ENCODE measurements around the gene FOXI1.

The FOXI1 gene

GRCh38 chr5:170105642-170106611 lies at the start of gene FOXI1:
TSS of gene FOXI1 (plus strand) at chr5:170105897. CDS start at chr5:170105958, 61 bp downstream.
- no peak for DNase-seq (ENCODE audit: low read depth, low spot score)

GRCh38 chr5:170056561-170057267 lies 49.0 kb upstream of the FOXI1 start:
- DNase-seq (ENCODE audit: low read depth, low spot score) = no peak

DNA sequence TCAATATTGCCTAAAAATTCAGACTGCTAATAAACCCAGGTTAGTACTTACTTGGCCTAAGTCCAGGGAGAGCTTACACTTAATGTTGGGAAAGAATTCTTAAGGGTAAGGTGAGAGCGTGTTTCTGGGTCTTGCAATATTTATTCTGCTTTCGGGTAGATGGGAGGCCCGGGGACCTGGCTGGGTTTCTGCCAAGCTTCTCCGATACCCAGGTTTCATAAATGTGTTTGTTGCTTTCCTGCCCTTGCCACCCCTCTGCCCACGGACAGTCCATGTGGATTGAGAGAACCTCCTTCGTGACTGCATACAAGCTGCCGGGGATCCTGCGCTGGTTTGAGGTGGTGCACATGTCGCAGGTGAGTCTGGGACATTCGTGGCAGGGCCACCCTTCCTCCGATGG lies 48.4 kb upstream of the FOXI1 start:
- no peak for DNase-seq (ENCODE audit: low read depth, low spot score)

GRCh38 chr5:170059221-170059620 lies 46.5 kb upstream of the FOXI1 start:
- no peak for DNase-seq (ENCODE audit: low read depth, low spot score)

GRCh38 chr5:170067152-170067551 lies 38.5 kb upstream of the FOXI1 start:
- no peak for DNase-seq (ENCODE audit: low read depth, low spot score)

DNA sequence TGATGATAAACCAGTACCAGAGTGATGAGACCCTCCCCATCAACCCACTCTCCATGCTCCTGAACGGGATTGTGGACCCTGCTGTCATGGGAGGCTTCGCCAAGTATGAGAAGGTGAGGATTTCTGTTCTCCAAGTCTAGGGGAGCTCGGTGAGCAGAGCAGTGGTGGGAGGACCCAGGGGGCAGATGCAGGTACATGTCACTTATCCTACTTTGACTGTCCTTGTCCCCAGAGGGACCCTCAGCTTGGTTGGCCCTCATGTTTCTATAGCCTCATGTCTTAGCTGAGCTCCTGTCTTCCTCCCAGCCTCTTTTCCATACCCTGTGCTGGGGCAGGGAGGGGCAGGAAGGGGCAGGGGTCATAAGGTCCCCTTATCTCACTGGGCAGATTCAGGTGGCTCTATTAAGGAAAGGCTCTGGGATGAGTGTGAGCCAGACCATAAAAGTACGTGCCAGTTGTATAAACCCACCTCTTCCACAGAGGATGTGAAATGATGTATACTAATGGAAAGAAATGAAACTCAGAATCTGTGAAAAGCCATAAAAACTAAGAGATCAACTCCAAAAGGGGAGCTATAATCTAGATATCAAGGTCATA lies 38.0 kb upstream of the FOXI1 start:
- DNase-seq (ENCODE audit: low read depth, low spot score) = no peak

GRCh38 chr5:170069512-170069911 lies 36.2 kb upstream of the FOXI1 start:
- DNase-seq (ENCODE audit: low read depth, low spot score) = no peak

DNA sequence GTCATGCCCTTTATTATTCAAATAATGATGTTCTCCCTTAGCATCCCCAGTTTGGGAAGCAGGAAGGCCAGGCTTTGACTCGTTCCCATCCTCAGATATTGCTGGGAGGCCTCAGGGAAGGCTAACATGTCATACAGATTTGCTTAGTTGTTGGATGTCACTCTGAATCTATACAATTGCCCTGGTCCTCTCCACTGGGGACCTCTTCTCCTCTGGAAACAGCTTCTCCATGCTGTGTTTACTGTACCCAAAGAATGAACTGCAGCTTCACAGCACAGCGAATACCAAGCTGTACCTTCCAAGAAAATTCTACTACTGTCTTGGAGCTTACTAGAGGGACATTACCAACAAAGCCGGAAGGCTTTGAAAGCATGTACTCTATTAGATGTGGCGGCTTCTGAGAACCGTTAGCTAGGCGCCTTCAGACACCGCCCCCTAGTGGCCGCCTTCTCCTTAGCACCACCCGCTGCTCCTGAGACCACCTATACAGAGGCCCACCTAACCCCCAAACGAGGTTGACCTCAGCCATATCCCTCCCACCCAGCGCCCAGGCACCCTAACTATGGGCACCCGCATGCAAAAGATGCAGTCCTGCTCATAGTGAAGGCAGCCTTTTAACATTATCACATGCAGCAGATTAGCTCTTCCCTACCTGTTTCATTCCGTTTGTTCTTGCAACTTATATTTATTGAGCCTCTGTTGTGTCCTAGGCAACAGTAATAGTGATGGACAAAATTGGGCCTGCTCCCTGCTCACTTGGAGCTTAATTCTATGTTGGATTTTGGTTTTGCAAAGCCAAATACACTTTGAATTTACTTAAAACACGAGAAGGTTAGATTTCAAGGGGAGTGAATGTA lies 34.9 kb upstream of the FOXI1 start:
- peak; percentile 9 for DNase-seq (ENCODE audit: low read depth, low spot score)

DNA sequence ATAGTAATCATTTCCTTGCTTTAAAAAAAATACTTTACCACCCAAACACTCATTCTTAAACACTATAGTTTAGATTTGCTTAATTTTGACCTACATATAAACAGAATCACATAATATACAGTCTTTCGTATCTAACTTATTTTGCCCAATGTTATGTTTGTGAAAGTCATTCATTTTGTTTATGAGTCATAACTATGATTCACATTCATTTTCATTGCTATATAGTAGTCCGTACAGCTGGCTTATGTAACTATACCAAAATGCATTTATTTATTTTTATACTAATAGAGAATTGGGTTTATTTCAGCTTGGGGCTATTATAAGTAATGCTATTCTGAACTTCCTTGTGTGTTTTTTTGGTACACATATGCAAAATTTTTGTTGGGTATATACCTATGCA lies 33.9 kb upstream of the FOXI1 start:
- DNase-seq (ENCODE audit: low read depth, low spot score) = no peak

- no peak for DNase-seq (ENCODE audit: low read depth, low spot score)
Measured at GRCh38 chr5:170075696-170076095, 30.0 kb upstream of the FOXI1 start.

GRCh38 chr5:170076211-170076610 lies 29.5 kb upstream of the FOXI1 start:
- DNase-seq (ENCODE audit: low read depth, low spot score) = no peak

GRCh38 chr5:170076739-170077138 lies 29.0 kb upstream of the FOXI1 start:
- no peak for DNase-seq (ENCODE audit: low read depth, low spot score)

- DNase-seq (ENCODE audit: low read depth, low spot score) = no peak
Measured at GRCh38 chr5:170077526-170077925, 28.2 kb upstream of the FOXI1 start.

DNA sequence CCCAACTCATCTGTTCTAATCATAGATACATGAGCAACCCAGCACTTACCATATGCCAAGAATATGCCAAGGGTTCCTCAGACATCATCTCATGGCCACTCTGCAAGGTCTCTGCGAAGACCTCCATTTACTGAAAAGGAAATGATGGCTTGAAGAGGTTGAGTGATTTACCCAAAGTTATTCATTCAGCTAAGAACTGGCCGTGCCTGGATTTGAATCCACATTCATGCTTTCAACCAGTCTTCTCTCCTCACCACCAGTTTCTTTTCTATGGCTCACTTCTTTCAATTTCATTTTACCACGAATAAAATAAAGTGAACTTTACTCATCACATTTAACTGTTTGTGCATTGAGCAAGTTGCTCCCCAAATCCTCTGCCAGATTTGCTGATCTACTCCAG lies 27.2 kb upstream of the FOXI1 start:
- no peak for DNase-seq (ENCODE audit: low read depth, low spot score)

GRCh38 chr5:170078931-170079330 lies 26.8 kb upstream of the FOXI1 start:
- no peak for DNase-seq (ENCODE audit: low read depth, low spot score)

GRCh38 chr5:170080217-170080616 lies 25.5 kb upstream of the FOXI1 start:
- no peak for DNase-seq (ENCODE audit: low read depth, low spot score)

GRCh38 chr5:170080786-170081445 lies 24.8 kb upstream of the FOXI1 start:
- no peak for DNase-seq (ENCODE audit: low read depth, low spot score)

DNA sequence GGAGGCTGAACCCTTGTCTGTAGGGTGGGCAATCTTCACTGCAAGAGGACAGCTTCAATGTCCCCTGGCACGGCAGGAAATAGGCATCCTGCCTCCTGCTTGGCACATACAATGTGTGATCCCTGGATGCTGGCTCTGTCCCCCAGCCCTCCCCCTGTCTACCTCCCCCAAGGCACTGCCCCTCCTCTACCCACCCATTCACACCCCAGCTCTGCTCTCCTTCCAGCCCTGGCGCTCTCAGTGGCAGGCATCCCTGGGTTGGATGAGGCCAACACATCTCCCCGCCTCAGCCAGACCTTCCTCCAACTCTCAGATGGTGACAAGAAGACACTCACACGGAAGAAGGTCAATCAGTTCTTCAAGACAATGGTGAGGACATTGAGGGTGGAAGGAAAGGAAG lies 24.1 kb upstream of the FOXI1 start:
- DNase-seq (ENCODE audit: low read depth, low spot score) = no peak

GRCh38 chr5:170082701-170083100 lies 23.0 kb upstream of the FOXI1 start:
- no peak for DNase-seq (ENCODE audit: low read depth, low spot score)

DNA sequence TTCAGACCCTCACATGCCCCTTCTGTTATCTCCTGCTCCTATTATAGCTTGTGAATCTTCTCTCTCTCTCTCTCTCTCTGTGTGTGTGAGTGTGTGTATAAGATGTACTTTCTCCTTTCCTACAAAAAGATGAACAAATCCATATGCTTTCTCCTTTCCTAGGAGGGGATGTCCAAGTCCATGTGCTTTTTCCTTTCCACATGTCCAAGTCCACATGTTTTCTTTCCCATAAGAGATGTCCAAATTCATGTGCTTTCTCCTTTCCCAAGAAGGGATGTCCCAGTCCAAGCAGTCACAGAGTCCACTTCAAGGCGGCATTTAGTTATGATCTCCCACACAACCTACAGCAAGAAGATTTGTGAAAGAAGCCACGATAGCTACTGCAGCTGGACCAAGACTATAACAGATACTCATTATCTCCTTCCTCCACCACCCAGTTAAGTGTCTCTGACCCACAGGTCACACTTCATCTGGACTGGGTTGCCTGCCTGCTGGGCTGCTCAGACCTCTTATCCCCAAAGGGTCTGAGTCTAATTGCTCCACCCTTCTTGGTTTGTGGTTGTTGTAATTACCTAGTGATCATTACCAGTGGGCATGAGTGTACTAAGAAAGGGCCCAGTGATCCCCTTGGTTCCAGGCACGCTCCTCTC lies 18.4 kb upstream of the FOXI1 start:
- no peak for DNase-seq (ENCODE audit: low read depth, low spot score)

All from smooth muscle cell of the brain vasculature (primary cell).